ENCODE data around the gene PNMA8A. TPM values are rescaled to one million over a fixed set of nuclear protein-coding genes. Genes with fewer than 3 reads are reported as not detected.
"Not testable (repeated sequence)": the region's sequence is repeated elsewhere in the genome, so short reads cannot be mapped to it uniquely, and the experiment has no call there.

PNMA8A gene
- total RNA-seq, 1 donor from 2014 or later, result 8.4 TPM

DNA sequence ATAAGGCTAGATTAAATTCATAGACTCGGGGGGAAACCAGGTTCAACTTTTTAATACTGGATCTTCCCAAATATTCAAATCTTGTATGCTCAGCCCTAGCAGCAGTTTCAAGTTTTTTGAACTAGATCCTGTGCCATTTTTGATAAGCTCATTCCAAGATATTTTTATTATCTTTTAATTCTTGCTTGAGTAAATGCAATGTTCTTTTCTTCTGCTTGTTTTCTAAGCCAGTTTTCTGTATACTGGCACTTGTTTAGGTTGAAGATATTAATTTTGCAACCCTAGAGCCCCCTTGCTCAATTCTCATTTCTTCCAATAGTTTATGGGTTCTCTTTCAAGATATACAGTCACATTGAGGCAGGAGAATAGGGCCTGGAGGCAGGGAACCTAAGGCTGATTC, 29.5 kb downstream of the PNMA8A start:
- no peak for DNase-seq
- no peaks in the 10 kb centered on the region for H3K27me3 ChIP-seq (ENCODE audit: low read depth)
- no peaks in the 10 kb centered on the region for H3K9me3 ChIP-seq (replicated peaks)
- peaks cover 19% of the 10 kb centered on the region for H3K4me1 ChIP-seq
- no peak overlapping the region for H3K4me3 ChIP-seq
- TF ChIP-seq, protein P1, sequence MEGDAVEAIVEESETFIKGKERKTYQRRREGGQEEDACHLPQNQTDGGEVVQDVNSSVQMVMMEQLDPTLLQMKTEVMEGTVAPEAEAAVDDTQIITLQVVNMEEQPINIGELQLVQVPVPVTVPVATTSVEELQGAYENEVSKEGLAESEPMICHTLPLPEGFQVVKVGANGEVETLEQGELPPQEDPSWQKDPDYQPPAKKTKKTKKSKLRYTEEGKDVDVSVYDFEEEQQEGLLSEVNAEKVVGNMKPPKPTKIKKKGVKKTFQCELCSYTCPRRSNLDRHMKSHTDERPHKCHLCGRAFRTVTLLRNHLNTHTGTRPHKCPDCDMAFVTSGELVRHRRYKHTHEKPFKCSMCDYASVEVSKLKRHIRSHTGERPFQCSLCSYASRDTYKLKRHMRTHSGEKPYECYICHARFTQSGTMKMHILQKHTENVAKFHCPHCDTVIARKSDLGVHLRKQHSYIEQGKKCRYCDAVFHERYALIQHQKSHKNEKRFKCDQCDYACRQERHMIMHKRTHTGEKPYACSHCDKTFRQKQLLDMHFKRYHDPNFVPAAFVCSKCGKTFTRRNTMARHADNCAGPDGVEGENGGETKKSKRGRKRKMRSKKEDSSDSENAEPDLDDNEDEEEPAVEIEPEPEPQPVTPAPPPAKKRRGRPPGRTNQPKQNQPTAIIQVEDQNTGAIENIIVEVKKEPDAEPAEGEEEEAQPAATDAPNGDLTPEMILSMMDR (IDR thresholded peaks at IDR 0.05; ENCODE audit: borderline replicate concordance), result no peak
- intact Hi-C loops (cut with micrococcal nuclease), result no loop called here
- H3K27ac ChIP-seq (replicated peaks), result peak overlapping the region; percentile 40
- no peaks in the 10 kb centered on the region for H3K36me3 ChIP-seq

DNA sequence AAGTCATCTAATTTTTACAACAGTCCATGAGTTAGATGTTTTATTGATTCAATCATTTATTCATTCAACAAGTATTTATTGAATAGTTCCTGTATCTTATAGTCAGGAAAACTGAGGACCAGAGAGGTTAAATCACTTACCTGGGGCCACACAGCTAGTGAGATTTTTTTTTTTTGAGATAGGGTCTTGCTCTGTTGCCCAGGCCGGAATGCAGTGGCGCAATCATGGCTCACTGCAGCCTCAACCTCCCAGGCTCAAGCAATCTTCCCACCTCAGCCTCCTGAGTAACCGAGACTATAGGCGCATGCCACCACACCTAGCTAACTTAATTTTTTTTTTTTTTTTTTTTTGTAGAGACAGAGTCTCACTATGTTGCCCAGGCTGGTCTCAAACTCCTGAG, 35.7 kb downstream of the PNMA8A start:
- H3K27ac ChIP-seq (replicated peaks), result not testable (repeated sequence)

DNA sequence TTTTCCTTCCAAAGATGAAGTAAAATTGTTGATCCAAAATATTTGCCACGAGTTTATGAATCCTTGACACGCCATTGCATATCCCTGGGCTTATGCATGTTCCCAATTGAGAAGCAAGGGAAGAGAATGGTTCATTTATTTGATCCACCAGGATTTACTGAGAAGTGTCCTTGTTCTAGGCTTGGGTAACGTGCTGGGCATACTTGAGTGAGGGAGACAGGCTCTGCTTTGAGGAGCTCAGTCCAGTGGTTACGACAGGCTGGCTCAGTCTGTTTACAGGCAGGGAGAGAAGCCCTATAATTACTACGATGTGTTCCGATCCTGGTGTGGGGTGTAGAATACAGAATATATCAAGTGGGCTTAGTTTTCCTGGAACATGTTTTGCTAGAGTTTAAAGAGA, 36.4 kb downstream of the PNMA8A start:
- no peak for DNase-seq
- no peaks in the 10 kb centered on the region for H3K4me1 ChIP-seq
- no peaks in the 10 kb centered on the region for H3K9me3 ChIP-seq (replicated peaks)
- no peak overlapping the region for H3K27ac ChIP-seq (replicated peaks)
- TF ChIP-seq, protein P1 (IDR thresholded peaks at IDR 0.05; ENCODE audit: borderline replicate concordance), result no peak
- no peak overlapping the region for H3K4me3 ChIP-seq
- peaks cover 22% of the 10 kb centered on the region for H3K27me3 ChIP-seq (ENCODE audit: low read depth)
- intact Hi-C loops (cut with micrococcal nuclease), result no loop called here
- no peaks in the 10 kb centered on the region for H3K36me3 ChIP-seq

More for the DNA sequence above, 35.7 kb downstream of the PNMA8A start:
- H3K4me1 ChIP-seq; H3K36me3 ChIP-seq; intact Hi-C loops (cut with micrococcal nuclease); H3K9me3 ChIP-seq (replicated peaks); H3K4me3 ChIP-seq; DNase-seq: not testable (repeated sequence)
- H3K27me3 ChIP-seq (ENCODE audit: low read depth), result peaks cover 22% of the 10 kb centered on the region

DNA sequence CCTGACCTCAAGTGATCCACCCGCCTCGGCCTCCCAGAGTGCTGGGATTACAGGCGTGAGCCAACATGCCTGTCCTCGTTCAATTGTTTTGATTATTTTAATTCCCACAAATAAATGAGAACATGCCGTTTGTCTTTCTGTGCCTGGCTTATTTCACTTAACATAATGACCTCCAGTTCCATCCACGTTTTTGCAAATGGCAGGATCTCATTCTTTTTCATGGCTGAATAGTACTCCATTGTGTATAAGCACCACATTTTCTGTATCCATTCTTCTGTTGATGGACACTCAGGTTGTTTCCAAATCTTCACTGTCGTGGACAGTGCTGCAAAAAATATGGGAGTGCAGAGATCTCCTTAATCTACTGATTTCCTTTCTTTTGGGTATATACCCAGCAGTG, 37.9 kb downstream of the PNMA8A start:
- DNase-seq; H3K27ac ChIP-seq (replicated peaks); H3K9me3 ChIP-seq (replicated peaks); intact Hi-C loops (cut with micrococcal nuclease); H3K4me1 ChIP-seq; H3K4me3 ChIP-seq; H3K36me3 ChIP-seq: not testable (repeated sequence)
- H3K27me3 ChIP-seq (ENCODE audit: low read depth), result peaks cover 23% of the 10 kb centered on the region

DNA sequence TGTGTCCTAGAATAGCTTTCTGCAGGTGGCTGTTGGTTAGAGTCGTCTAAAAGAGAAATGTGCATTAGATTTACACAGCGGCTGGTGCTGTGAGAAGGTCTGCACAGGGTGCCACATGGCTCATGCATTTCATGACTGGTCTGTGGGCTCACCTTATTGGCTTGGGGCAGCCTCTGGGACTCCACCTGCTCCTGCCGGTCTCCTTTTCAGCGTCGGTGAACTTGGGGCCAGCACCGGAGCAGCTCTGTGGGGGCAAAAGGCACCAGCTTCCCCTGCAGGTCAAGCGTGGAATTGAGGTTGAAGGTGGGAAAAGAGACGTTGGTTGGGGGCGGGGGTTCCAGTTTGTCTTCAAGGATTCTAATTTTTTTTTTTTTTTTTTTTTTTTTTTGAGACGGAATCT, 39.5 kb downstream of the PNMA8A start:
- TF ChIP-seq, protein P1 (IDR thresholded peaks at IDR 0.05; ENCODE audit: borderline replicate concordance), result peak; percentile 9
- H3K9me3 ChIP-seq (replicated peaks), result no peaks in the 10 kb centered on the region
- no peak overlapping the region for H3K4me3 ChIP-seq
- H3K36me3 ChIP-seq, result no peaks in the 10 kb centered on the region
- H3K27me3 ChIP-seq (ENCODE audit: low read depth), result peaks cover 38% of the 10 kb centered on the region
- no peak overlapping the region for H3K27ac ChIP-seq (replicated peaks)
- no peak for DNase-seq
- H3K4me1 ChIP-seq, result peaks cover 14% of the 10 kb centered on the region
- intact Hi-C loops (cut with micrococcal nuclease), result no loop called here

DNA sequence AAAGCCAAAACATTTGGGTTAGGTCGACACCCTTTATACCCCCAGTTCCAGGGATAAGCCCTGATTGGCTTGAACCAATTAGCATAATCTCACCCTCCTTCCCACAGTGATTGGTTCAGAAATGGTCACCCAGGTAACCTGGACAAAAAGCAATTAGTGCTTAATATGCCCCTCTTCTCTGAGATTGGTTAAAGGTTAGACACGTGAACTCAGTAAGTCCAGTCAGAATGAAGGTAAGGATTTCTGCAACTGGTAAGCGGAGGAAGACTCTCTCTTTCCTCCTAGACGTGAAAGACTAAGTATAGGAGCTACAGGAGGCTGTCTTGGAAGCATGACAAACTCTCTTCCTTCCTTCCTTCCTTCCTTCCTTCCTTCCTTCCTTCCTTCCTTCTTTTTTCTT, 41.4 kb downstream of the PNMA8A start:
- intact Hi-C loops (cut with micrococcal nuclease), result no loop called here
- TF ChIP-seq, protein P1 (IDR thresholded peaks at IDR 0.05; ENCODE audit: borderline replicate concordance), result no peak
- DNase-seq, result no peak
- no peak overlapping the region for H3K27ac ChIP-seq (replicated peaks)
- H3K36me3 ChIP-seq, result no peaks in the 10 kb centered on the region
- peaks cover 23% of the 10 kb centered on the region for H3K4me1 ChIP-seq
- H3K9me3 ChIP-seq (replicated peaks), result no peaks in the 10 kb centered on the region
- no peak overlapping the region for H3K4me3 ChIP-seq
- H3K27me3 ChIP-seq (ENCODE audit: low read depth), result peaks cover 36% of the 10 kb centered on the region
